GM21786 (cell line): Measurements from ENCODE around the gene CD200R1L.
"Not testable (repeated sequence)": the region's sequence is repeated elsewhere in the genome, so short reads cannot be mapped to it uniquely, and the experiment has no call there.

Experiments used
- ATAC-seq: cut with Tn5 transposase; IDR thresholded peaks from one replicate; pipeline ENCODE4 v1.9.1; 2021; ENCODE audit not compliant: unreplicated experiment

CD200R1L gene, protein sequence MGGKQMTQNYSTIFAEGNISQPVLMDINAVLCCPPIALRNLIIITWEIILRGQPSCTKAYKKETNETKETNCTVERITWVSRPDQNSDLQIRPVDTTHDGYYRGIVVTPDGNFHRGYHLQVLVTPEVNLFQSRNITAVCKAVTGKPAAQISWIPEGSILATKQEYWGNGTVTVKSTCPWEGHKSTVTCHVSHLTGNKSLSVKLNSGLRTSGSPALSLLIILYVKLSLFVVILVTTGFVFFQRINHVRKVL

DNA sequence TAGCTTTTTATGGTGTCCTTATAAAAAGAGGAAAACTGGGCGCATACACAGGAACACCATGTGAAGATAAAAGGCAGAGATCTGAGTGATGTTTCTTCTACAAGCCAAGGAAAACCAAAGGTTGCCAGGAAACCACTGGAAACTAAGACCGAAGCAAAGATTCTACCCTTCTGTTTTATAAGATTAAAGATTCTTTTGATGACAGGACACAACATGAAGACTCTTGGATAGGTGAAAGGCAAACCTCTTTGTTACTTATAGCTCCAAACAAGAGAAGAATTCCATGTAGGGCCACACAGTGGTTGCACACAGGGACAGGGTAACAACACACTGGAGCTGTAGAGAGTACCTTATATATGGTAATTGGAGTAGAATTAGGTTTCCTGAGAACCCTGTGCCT, at the start of gene CD200R1L:
Gene CD200R1L (minus strand): TSS at position 101 of the 400 bp plus-strand sequence. CDS start 17,497 bp downstream, outside the sequence.
- no peak for ATAC-seq

DNA sequence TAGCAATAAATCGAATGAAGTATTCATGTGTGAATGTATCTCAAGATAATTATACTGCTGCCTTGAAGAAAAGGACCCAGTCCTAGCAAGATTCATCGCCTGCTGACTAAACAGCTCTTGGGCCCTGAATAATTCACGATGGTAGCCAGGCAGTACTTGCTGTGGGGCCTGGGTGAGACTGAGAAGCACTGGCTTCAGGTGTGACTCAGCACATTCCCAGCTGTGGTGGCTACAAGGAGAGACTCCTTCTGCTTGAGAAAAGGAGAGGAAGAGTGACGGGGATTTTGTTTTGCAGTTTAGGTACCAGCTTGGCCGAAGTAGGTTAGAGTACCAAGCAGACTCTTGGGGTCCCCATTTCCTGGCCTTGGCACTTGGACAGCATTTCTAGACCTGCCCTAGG, 47.6 kb upstream of the CD200R1L start:
- no peak for ATAC-seq

DNA sequence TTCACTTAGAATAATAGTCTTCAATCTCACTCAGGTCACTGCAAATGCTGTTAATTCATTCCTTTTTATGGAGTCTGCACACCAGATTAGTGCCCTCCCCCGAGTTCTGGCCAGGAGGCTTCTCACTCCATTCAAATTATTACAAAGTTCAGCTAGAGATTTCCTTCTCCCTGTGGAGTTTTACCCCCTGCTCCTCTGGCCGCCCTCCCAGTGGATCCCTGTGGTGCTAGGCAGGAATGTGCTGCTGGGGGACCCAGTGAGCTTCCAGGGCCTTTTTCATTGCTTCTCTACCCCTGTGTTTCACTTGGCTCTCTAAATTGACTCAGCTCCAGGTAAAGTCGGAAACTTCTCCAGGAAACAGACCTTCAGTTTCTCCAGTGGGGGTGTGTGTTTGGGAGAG, 42.7 kb upstream of the CD200R1L start:
- no peak for ATAC-seq

DNA sequence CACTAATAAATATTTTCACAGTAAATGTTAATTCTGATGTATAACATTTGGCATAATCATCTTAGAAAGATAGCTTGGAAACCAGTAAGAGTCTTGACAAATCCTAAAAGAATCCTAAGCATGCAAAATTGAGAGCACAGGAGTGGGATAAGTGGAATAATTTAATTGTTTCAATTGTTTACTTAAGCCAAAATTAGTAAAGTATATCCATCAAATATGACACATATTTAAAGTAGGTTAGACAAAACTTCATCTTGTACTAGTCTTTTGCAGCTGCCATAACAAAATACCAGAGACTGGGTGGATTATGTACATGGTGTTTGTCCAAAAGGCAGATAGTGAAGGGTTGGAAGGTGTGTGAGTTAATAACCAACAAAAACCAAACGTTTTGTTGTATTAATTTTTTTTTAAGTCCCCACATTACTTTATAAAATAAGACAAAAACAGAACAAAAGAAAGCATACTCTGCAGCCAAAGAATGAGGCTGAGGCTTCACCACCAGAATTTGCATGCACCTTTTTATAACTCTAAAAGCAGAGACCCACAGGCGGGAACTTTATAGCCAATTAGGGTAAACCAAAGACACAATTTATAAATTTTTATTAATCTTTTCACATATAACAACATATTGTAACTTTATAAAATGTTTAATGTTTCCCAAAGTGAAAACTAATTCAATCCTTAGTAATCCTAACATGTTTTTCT, 41.9 kb upstream of the CD200R1L start:
- ATAC-seq: no peak

DNA sequence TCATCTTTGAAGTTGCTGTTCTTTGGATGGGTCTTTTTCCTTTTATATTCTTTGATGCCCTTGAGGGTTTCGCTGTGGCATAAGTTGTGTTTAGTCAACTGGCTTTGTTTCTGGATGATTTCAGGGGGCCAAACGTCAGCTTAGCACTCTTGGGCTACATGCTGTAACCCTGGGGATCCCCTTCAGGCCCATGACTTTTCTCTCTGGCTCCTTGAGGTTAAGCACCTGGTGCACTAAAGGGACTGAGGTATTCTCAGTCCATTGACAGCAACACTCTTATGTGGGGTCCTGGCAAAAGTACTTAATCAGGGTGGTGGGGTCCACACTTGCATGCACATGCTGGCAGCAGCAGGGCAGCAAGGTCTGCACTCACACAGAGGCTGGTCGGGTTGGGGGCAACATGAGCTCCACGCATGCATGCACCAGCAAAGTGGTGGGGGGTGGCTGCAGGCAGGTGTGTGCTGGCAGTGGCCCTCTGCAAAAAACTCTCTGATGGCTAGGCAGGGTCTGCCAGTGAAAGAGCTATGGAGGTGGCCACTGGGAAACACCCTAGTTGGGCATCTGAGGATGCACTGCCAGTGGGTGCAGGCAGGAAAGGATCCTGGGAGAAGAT, 38.1 kb upstream of the CD200R1L start:
- no peak for ATAC-seq

DNA sequence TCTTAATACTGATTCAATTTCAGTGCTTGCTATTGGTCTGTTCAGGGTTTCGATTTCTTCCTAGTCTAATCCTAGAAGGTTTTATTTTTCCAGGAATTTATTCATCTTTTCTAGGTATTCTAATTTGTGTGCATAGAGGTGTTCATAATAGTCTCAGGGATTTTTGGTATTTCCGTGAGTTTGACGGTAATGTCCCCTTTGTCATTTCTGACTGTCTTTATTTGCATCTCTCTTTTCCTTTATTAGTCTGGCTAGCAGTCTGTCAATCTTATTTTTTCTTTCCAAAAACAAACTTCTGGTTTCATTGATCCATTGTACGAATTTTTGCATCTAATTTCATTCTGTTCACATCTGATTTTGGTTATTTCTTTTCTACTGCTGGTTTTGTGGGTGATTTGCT, 35.2 kb upstream of the CD200R1L start:
- ATAC-seq: no peak

DNA sequence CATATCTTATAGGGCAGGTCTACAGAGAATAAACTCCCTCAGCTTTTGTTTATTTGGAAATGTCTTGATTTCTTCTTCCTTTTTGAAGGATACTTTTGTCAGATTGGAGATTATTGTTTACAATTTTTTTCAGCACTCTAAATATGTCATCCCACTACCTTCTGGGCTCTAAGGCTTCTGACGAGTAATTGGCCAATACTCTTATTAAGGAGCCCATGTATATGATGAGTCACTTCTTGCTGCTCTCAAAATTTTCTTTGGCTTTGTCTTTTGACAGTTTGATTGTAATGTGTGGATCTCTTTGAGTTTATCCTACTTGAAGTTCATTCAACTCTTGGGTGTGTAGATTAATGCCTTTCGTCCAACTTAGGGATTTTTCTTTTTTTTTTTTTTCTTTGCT, 28.9 kb upstream of the CD200R1L start:
- ATAC-seq: no peak

DNA sequence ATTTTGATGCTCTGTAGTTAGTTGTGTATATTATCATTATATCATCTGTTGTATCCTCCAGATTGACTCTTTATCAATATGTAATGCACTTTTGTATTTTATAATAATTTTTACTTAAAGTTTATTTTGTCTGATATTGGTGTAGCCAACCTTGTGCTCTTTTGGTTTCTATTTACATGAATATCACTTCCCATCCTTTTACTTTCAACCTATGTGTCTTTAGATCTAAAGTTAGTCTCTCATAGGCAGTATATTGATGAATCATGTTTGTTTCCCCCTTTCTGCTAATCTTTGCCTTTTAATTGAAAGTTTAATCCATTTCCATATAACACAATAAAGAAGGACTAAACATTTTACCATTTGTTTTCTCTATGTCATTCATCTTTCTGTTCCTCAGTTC, 28.1 kb upstream of the CD200R1L start:
- peak; percentile 52 for ATAC-seq

DNA sequence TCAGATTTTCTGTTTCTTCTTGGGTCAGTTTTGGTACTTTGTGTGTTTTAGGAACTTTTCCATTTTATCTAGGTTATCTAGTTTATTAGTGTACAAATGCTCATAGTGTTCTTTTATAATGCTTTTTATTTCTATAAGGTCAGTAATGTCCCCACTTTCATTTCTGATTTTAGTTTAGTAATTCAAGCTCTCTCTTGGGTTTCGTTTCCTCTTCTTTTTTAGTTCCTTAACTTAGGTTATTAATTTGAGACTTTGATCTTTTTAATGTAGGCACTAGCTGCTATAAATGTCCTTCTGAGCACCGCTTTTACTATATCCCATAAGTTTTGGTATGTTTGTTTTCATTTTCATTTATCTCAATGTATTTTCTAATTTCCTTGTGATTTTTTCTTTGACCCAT, 27.0 kb upstream of the CD200R1L start:
- peak; percentile 80 for ATAC-seq

DNA sequence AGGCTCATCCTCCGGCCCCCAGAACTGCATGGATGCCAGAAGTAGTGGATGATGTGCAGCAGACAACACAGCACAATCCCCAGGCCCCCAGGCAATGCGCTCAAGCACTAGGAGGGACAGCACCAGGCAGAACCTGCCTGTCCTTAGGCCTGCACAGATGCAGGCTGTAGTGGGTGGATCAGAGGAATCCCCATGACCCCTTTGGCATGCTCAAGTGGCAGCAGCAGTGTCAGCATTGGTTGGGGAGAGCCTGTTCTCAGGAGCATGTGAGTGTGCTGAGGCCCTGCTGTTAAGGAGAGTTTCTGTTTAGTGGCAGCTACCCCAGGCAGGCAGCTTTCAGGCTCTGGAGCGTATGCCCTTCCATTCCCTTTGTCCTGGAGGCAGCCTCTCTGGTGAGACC, 25.1 kb upstream of the CD200R1L start:
- ATAC-seq: no peak

DNA sequence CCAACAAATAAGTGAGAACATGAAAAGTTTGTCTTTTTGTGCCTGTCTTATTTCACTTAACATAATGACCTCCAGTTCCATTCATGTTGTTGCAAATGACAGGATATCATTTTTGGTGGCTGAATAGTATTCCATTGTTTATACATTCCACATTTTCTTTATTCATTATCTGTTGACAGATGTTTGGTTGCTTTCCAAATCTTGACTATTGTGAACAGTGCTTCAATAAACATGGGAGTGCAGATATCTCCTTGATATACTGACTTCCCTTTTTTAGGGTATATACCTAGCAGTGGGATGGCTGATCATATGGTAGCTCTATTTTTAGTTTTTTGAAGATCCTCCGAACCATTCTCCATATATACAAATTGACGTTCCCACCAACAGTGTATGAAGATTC, 19.1 kb upstream of the CD200R1L start:
- no peak for ATAC-seq

DNA sequence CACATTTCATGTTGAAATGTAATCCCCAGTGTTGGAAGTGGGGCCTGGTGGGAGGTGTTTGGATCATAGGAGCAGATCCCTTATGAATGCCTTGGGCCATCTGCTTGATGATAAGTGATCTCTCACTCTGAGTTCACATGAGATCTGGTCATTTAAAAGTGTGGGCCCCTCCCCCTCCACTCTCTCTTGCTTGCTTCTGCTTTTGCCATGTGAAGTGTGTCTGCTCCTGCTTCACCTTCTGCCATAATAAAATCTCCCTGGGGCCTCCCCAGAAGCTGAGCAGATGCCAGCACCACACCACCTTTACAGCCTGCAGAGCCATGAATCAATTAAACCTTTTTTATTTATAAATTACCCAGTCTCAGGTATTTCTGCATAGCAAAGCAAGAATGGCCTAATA, 14.2 kb upstream of the CD200R1L start:
- ATAC-seq: no peak

DNA sequence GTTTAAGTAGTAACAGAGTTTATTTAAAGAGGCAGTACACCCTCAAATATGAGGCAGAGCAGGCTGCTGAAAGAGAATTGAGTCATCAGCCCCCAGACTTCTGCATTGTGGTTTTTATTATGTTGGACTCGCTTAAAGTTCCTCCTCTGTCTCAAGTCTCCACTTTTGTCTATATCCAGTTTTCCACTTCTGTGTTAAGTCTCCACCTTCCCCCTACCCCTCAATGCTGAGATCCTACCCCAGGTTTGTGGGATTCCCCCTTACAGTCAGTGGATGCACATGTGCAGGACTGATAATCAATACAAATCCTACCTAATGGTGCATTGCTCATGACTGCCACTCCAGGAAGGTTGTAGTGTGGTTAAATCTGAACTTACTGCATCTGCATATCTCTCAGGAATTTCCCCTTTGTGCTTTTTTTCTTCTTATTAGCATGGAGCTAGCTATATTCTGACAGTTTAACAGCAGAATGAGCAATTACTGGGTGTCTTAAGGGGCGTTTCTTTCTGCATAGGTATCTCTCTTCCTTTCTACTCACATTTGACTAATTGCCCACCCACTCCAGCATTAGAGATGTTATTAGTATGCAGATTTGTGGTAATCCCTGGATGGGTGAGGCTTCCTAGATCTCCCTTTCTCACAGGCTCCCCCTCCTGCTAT, 11.9 kb upstream of the CD200R1L start:
- no peak for ATAC-seq

DNA sequence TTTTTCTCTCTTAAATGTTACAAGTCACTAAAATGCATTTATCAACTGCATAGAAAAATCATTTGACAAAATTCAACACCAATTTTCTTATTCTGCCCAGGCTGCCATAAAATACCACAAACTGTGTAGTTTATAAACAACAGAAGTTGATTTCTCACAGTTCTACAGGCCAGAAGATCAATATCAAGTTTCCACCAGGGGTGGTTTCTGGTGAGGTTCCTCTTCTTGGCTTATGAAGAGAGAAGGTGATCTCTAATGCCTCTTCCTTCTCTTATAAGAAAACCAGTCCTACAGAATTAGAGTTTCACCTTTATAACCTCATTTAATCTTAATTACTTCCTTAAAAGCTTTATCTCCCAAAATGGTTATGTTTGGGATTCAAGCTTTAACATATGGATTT, 10.9 kb upstream of the CD200R1L start:
- ATAC-seq: no peak

DNA sequence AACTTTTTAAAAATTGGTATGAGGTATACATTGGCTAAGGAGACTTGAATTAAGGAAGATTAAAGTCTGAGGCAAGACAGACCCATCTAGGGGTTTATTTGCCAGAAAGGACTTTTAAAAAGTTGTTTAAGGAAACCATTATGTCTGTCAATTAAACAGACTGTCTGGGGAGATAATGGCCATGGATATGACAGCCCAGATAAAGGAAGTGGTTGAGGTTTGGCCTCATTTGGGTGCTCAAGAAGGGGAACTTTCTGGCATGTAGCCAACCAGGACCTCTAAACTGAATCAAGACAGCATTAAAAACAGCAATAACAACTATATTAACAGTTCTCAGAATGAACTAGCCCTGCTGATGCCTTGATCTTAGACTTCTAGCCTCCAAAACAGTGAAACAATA, 9.9 kb upstream of the CD200R1L start:
- no peak for ATAC-seq

DNA sequence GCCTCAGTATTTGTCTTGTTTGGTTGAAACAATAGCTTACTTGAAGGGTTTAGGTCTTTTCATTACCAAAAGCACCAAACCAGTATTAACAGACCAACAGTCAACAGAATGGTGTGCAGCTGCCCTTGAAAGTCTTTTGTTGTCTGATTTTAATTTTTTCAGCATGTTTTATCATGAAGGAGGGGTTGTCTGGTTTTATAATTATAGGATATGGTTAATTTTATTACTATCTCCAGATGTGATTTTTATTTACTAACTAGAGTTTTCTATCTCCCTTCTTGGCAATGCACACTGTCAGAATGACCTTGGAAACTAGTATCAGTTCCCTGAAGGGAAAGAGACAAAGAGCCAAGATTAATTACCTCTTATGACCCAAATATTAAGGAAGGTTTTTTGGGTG, 9.2 kb upstream of the CD200R1L start:
- ATAC-seq: no peak

DNA sequence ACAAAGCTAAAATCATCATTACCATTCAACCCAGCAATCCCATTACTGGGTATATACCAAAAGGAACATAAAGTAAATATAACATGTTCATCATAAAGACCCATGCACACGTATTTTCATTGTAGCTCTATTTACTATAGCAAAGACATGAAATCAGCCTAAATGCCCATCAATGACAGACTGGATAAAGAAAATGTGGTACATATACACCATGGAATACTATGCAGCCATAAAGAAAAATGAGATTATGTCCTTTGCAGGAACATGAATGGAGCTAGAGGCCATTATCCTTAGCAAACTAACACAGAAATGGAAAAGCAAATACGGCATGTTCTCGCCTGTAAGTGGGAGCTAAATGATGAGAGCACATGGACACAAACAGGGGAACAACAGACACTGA, 8.4 kb upstream of the CD200R1L start:
- not testable (repeated sequence) for ATAC-seq

DNA sequence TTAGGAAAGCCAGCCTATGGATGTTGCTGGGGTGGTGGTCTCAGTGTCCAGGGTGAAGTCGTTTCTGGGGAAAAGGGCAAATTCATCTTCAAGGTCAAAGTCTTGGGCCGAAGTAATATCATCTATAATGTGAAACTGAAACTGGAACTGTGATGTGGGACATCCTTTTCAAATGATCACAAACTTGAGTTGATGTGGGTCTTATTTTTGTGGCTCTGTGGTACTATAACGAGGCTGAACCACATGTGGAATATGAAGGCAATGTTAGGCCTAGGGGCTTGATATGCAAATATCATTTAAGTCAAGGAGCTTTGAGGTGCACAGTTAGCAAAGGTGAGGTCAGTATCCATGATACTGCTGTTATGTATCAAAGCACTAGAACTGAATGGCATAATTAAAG, 1.5 kb upstream of the CD200R1L start:
- ATAC-seq: no peak

DNA sequence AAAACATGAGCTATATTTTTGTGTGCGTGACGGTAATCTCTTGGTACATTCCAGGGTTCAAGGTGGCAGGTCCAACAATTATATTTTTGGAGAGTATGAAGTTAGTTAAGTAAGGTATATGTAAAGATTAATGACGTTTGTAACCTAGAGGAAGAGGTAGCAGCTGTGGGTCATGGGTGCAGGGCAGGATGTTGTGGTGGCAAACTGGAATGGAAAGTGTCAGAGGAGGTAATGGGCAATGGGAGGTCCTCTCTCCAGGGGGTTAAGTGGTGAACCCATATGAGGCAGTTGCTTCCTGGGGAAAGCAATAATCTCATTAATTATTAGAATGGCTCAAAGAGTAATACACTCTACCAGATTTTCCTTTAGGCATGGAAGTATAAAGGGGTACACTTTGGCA, 1.0 kb upstream of the CD200R1L start:
- ATAC-seq: peak; percentile 94

DNA sequence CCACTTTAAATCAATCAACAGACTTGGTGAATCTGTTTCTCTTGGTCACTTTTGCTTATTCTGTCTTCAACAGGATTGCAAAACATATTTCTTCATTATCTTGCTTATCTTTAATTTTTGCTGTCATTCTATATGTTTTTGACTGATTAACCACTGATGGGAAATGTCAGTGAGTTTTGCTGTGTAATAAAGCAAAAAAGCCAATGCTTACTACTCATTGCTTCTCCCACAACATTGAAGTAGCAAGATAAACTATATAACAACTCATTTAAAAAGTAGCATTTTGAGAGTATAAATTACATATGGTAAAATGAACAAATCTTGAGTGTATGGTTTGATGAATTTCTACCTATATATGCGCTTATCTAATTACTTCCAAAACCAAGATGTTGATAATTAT, 892 bp downstream of the CD200R1L start:
- no peak for ATAC-seq

DNA sequence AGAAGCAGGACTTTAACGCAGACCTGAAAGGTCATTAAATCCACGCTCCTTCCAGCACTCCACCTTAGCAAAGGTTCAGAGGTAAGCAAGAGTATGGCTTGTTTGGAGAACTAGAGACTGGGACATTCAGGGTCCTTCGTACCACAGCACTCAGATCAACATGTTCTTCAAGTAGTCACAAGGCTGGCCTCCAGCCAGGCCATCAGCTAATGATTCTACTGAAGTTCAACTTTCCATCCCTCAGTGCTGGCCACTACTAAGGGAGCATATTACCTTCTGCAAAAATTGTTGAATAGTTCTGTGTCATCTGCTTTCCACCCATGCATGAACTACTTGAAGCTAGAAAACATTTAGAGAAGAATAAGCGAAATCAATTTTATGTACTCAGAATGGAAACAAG, 17.6 kb downstream of the CD200R1L start:
- ATAC-seq: no peak
